Measurements from ENCODE around the gene HRH2.

DNA sequence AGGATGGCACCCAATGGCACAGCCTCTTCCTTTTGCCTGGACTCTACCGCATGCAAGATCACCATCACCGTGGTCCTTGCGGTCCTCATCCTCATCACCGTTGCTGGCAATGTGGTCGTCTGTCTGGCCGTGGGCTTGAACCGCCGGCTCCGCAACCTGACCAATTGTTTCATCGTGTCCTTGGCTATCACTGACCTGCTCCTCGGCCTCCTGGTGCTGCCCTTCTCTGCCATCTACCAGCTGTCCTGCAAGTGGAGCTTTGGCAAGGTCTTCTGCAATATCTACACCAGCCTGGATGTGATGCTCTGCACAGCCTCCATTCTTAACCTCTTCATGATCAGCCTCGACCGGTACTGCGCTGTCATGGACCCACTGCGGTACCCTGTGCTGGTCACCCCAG is 25.4 kb downstream of the HRH2 start:
- no peak for TF ChIP-seq TAF1 (IDR thresholded peaks at IDR 0.05; ENCODE audit: borderline replicate concordance, low read depth, low read length)
- no peak for TF ChIP-seq POLR2A (IDR thresholded peaks at IDR 0.05; ENCODE audit: low read depth, low read length)
- no peak for TF ChIP-seq POLR2AphosphoS5 (IDR thresholded peaks at IDR 0.05; ENCODE audit: low read depth, low read length)
